Suppressor macrophage (primary cell): Measurements from ENCODE around the gene SPSB4.
A peak's percentile ranks its signal among the peaks of the same experiment; 100 is the strongest.

Experiments used
- DNase-seq, 4 experiments: peaks; one replicate each; pipeline ENCODE4 v3.0.0-alpha.2; 2020 to 2022

The SPSB4 gene

GRCh38 chr3:141055136-141055535 is 4.0 kb downstream of the SPSB4 start:
- no peak for DNase-seq

- no peak for DNase-seq
Observed at GRCh38 chr3:141055536-141056445, 4.6 kb downstream of the SPSB4 start.

GRCh38 chr3:141056751-141057171 is 5.6 kb downstream of the SPSB4 start:
- no peak for DNase-seq

GRCh38 chr3:141057436-141057835 is 6.3 kb downstream of the SPSB4 start:
- DNase-seq: no peak

GRCh38 chr3:141057946-141058800 is 7.0 kb downstream of the SPSB4 start:
- no peak for DNase-seq

- no peak for DNase-seq
Observed at GRCh38 chr3:141058996-141059395, 7.8 kb downstream of the SPSB4 start.

- no peak for DNase-seq
Observed at GRCh38 chr3:141059816-141060215, 8.7 kb downstream of the SPSB4 start.

GRCh38 chr3:141060327-141060726 is 9.2 kb downstream of the SPSB4 start:
- peak in 3 of 4 experiments; percentile 34 to 49 (median 37) for DNase-seq

- peak; percentile 19 to 63 (median 38) for DNase-seq
Observed at GRCh38 chr3:141063831-141064230, 12.7 kb downstream of the SPSB4 start.

GRCh38 chr3:141064255-141064926 is 13.2 kb downstream of the SPSB4 start:
- no peak for DNase-seq

- DNase-seq: no peak
Observed at GRCh38 chr3:141065258-141065657, 14.1 kb downstream of the SPSB4 start.

GRCh38 chr3:141065841-141066805 is 15.0 kb downstream of the SPSB4 start:
- DNase-seq: no peak

- DNase-seq: no peak
Observed at GRCh38 chr3:141067206-141067974, 16.2 kb downstream of the SPSB4 start.

GRCh38 chr3:141070229-141070628 is 19.1 kb downstream of the SPSB4 start:
- peak in 1 of 4 experiments; percentile 9 for DNase-seq

GRCh38 chr3:141070727-141071357 is 19.7 kb downstream of the SPSB4 start:
- no peak for DNase-seq

- no peak for DNase-seq
Observed at GRCh38 chr3:141071681-141072260, 20.6 kb downstream of the SPSB4 start.

- no peak for DNase-seq
Observed at GRCh38 chr3:141072950-141073349, 21.8 kb downstream of the SPSB4 start.

GRCh38 chr3:141073580-141073979 is 22.4 kb downstream of the SPSB4 start:
- DNase-seq: no peak

GRCh38 chr3:141074529-141074928 is 23.4 kb downstream of the SPSB4 start:
- DNase-seq: no peak
